Measurements from ENCODE around the gene VSTM4. TPM values are rescaled to one million over a fixed set of nuclear protein-coding genes. Genes with fewer than 3 reads are reported as not detected.

VSTM4 gene
- total RNA-seq, 1 experiment from 2014 or later = 0.07 TPM

- BruUV-seq (replicated peaks) = no TSS peak
- H2AFZ ChIP-seq (ENCODE audit: low read depth, low read length, poor library complexity, severe bottlenecking) = no peak overlapping the region
- no peak overlapping the region for H3K27ac ChIP-seq (ENCODE audit: low read depth, low read length)
- RAD21 ChIA-PET (ENCODE audit: low non-redundant PET in 1 of 2, low total read pairs in 2 of 2, uncharacterized antibody in 2 of 2, unreplicated experiment in 2 of 2) = no interaction called here
- H3K27me3 ChIP-seq (ENCODE audit: insufficient read depth, low read length) = peaks cover 19% of the 10 kb centered on the region
- POLR2A ChIA-PET = no interaction called here
- H3K9me3 ChIP-seq (ENCODE audit: control insufficient read depth in 1 of 2, insufficient read depth in 1 of 2, low read depth in 1 of 2, low read length in 2 of 2) = no peaks in the 10 kb centered on the region
- no peak overlapping the region for H3K4me2 ChIP-seq (ENCODE audit: low read length)
- no peaks in the 10 kb centered on the region for H3K36me3 ChIP-seq (ENCODE audit: control insufficient read depth in 1 of 2, insufficient read depth in 2 of 2, low read length in 2 of 2)
- DNase-seq (ENCODE audit: low read depth, low spot score) = no peak
- H4K20me1 ChIP-seq (ENCODE audit: insufficient read depth) = no peaks in the 10 kb centered on the region
- H3K9me2 ChIP-seq (ENCODE audit: insufficient read depth) = no peaks in the 10 kb centered on the region
- intact Hi-C loops (cut with micrococcal nuclease) = no loop called here
- TF ChIP-seq, protein P1, sequence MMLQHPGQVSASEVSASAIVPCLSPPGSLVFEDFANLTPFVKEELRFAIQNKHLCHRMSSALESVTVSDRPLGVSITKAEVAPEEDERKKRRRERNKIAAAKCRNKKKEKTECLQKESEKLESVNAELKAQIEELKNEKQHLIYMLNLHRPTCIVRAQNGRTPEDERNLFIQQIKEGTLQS (IDR thresholded peaks at IDR 0.05) = no peak
- TF ChIP-seq POLR2AphosphoS5 (IDR thresholded peaks at IDR 0.05; ENCODE audit: low read depth, low read length) (no peak), TCF7L2 (IDR thresholded peaks at IDR 0.05; ENCODE audit: borderline replicate concordance, extremely low read depth, insufficient read depth, insufficient read length) (no peak), ELF1 (IDR thresholded peaks at IDR 0.05; ENCODE audit: borderline replicate concordance, low read depth) (no peak), CEBPB (IDR thresholded peaks at IDR 0.05; ENCODE audit: low read depth) (no peak), ZNF274 (IDR thresholded peaks at IDR 0.05; ENCODE audit: low read depth, low read length) (no peak), SP1 (IDR thresholded peaks at IDR 0.05; ENCODE audit: low read depth) (no peak), JUND (IDR thresholded peaks at IDR 0.05) (no peak), RAD21 (IDR thresholded peaks at IDR 0.05; ENCODE audit: low read depth) (no peak), EZH2 (IDR thresholded peaks at IDR 0.05) (no peak), REST (IDR thresholded peaks at IDR 0.05; ENCODE audit: low read depth) (no peak), ZFX (IDR thresholded peaks at IDR 0.05) (no peak), EGR1 (IDR thresholded peaks at IDR 0.05; ENCODE audit: low read depth) (no peak), YY1 (IDR thresholded peaks at IDR 0.05; ENCODE audit: extremely low read depth, insufficient replicate concordance, low read depth, low read length) (no peak), MAX (IDR thresholded peaks at IDR 0.05) (no peak), POLR2A (IDR thresholded peaks at IDR 0.05; ENCODE audit: borderline replicate concordance, extremely low read depth, insufficient read depth, insufficient read length) (no peak), SIN3A (IDR thresholded peaks at IDR 0.05; ENCODE audit: low read depth) (no peak), FOSL1 (IDR thresholded peaks at IDR 0.05; ENCODE audit: low read depth) (no peak), SRF (IDR thresholded peaks at IDR 0.05; ENCODE audit: low read depth) (no peak)
- TF ChIP-seq, protein P2, sequence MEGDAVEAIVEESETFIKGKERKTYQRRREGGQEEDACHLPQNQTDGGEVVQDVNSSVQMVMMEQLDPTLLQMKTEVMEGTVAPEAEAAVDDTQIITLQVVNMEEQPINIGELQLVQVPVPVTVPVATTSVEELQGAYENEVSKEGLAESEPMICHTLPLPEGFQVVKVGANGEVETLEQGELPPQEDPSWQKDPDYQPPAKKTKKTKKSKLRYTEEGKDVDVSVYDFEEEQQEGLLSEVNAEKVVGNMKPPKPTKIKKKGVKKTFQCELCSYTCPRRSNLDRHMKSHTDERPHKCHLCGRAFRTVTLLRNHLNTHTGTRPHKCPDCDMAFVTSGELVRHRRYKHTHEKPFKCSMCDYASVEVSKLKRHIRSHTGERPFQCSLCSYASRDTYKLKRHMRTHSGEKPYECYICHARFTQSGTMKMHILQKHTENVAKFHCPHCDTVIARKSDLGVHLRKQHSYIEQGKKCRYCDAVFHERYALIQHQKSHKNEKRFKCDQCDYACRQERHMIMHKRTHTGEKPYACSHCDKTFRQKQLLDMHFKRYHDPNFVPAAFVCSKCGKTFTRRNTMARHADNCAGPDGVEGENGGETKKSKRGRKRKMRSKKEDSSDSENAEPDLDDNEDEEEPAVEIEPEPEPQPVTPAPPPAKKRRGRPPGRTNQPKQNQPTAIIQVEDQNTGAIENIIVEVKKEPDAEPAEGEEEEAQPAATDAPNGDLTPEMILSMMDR (IDR thresholded peaks at IDR 0.05 in 2 of 3, conservative IDR thresholded peaks at IDR 0.05 in 1 of 3; ENCODE audit: borderline replicate concordance in 1 of 3, insufficient read depth in 1 of 3, low read depth in 2 of 3, low read length in 2 of 3) = no peak
- no peak for ATAC-seq
- no peaks in the 10 kb centered on the region for H3K4me1 ChIP-seq (ENCODE audit: control insufficient read depth in 1 of 2, insufficient read depth in 2 of 2, low read length in 2 of 2)
- CTCF ChIA-PET = no interaction called here
- H3K9ac ChIP-seq (ENCODE audit: low read length) = no peak overlapping the region
- H3K4me3 ChIP-seq (replicated peaks in 1 of 2; ENCODE audit: low read depth in 1 of 2, low read length in 2 of 2) = no peak overlapping the region
- no peaks in the 10 kb centered on the region for H3K79me2 ChIP-seq (ENCODE audit: insufficient read depth, low read length)
Measured at GRCh38 chr10:49090189-49090575, 25.1 kb downstream of the VSTM4 start.
